Suprapubic skin (tissue), 4 donors: Measurements from ENCODE around the gene PAK5. TPM values are rescaled to one million over a fixed set of nuclear protein-coding genes. Genes with fewer than 3 reads are reported as not detected.

ENCODE experiments used
- DNase-seq, 2 donors: peaks; one replicate each; pipeline ENCODE4 v3.0.0-alpha.2; 2019; ENCODE audit warnings: low spot score in 2 of 2
- H3K27ac ChIP-seq: fragments of 200-600 bp; sonication (generic); one replicate; pipeline ENCODE4 v1.5.1; 2019
- H3K27me3 ChIP-seq: fragments of 200-600 bp; sonication (generic); one replicate; pipeline ENCODE4 v1.5.1; 2019
- H3K36me3 ChIP-seq: fragments of 200-600 bp; sonication (generic); one replicate; pipeline ENCODE4 v1.5.1; 2019
- H3K4me1 ChIP-seq: fragments of 200-600 bp; sonication (generic); one replicate; pipeline ENCODE4 v1.5.1; 2019
- H3K4me3 ChIP-seq: fragments of 200-600 bp; sonication (generic); one replicate; pipeline ENCODE4 v1.5.1; 2019; ENCODE audit warnings: mild to moderate bottlenecking
- H3K9me3 ChIP-seq: fragments of 200-600 bp; sonication (generic); one replicate; pipeline ENCODE4 v1.5.1; 2019
- CTCF ChIP-seq, 2 donors: fragments of 200-600 bp in 1 of 2; fragments of 450-650 bp in 1 of 2; sonication (generic) in 1 of 2; IDR thresholded peaks; one replicate each; pipeline ENCODE4 v1.5.1; 2016 to 2019; ENCODE audit warnings: antibody characterized with exemption in 2 of 2, mild to moderate bottlenecking in 1 of 2, moderate library complexity in 1 of 2
- EP300 ChIP-seq: sonication (generic); formaldehyde crosslinking; IDR thresholded peaks from one replicate; pipeline ENCODE4 v1.6.1; 2017; ENCODE audit warnings: antibody characterized with exemption
- POLR2A ChIP-seq, 2 donors: fragments of 450-650 bp; IDR thresholded peaks; one replicate each; pipeline ENCODE4 v1.6.1; 2017; ENCODE audit warnings: antibody characterized with exemption in 2 of 2, mild to moderate bottlenecking in 2 of 2, moderate library complexity in 2 of 2
- POLR2AphosphoS5 ChIP-seq, 3 donors: sonication (generic); formaldehyde crosslinking; IDR thresholded peaks; one replicate each; pipeline ENCODE4 v1.6.1; 2017; ENCODE audit warnings: antibody characterized with exemption in 3 of 3
- WGBS: methylation state at CpG from one replicate; pipeline ENCODE4 v1.1.5; 2018; 5-methylcytosine and 5-hydroxymethylcytosine counted together
- total RNA-seq, 4 donors: library from RNA; depleted of rRNA; stranded (reverse); fragments of >200 nt; gene quantifications; one replicate each; pipeline ENCODE4 v1.1.0, GENCODE V29; 2016

PAK5 gene
- total RNA-seq, 4 donors from 2014 or later: 0.10 to 0.56 (median 0.21) TPM; not detected in 1

GRCh38 chr20:9837634-9838033 lies 1.2 kb downstream of the PAK5 start:
- no peak overlapping the region for H3K4me3 ChIP-seq
- H3K36me3 ChIP-seq: no peaks in the 10 kb centered on the region
- H3K27me3 ChIP-seq: peaks cover 17% of the 10 kb centered on the region
- no peak for DNase-seq
- peaks cover 18% of the 10 kb centered on the region for H3K4me1 ChIP-seq
- TF ChIP-seq CTCF (IDR thresholded peaks at IDR 0.05): no peak
- TF ChIP-seq POLR2AphosphoS5 (IDR thresholded peaks at IDR 0.05): no peak
- no peak for TF ChIP-seq POLR2A (IDR thresholded peaks at IDR 0.05)
- no peak for TF ChIP-seq EP300
- WGBS: 30% methylated on average over 7 of the region's 7 CpGs
- H3K9me3 ChIP-seq: no peaks in the 10 kb centered on the region
- no peak overlapping the region for H3K27ac ChIP-seq

- TF ChIP-seq POLR2A (IDR thresholded peaks at IDR 0.05) (no peak), POLR2AphosphoS5 (IDR thresholded peaks at IDR 0.05) (no peak), EP300 (no peak), CTCF (IDR thresholded peaks at IDR 0.05) (no peak)
- Histone ChIP-seq H3K27me3 (peaks cover 17% of the 10 kb centered on the region), H3K9me3 (no peaks in the 10 kb centered on the region), H3K4me1 (peaks cover 18% of the 10 kb centered on the region), H3K36me3 (no peaks in the 10 kb centered on the region), H3K27ac (no peak overlapping the region), H3K4me3 (no peak overlapping the region)
- no peak for DNase-seq
- WGBS: 52% methylated on average over 1 of the region's 1 CpG
Measured at GRCh38 chr20:9835302-9835701, 3.6 kb downstream of the PAK5 start.

GRCh38 chr20:9831032-9831431 lies 7.8 kb downstream of the PAK5 start:
- Histone ChIP-seq H3K27me3 (no peaks in the 10 kb centered on the region), H3K9me3 (no peaks in the 10 kb centered on the region), H3K4me1 (no peaks in the 10 kb centered on the region), H3K27ac (no peak overlapping the region), H3K36me3 (no peaks in the 10 kb centered on the region), H3K4me3 (no peak overlapping the region)
- no peak for DNase-seq
- no peak for TF ChIP-seq POLR2AphosphoS5 (IDR thresholded peaks at IDR 0.05)
- TF ChIP-seq CTCF (IDR thresholded peaks at IDR 0.05): no peak
- TF ChIP-seq EP300: no peak
- no peak for TF ChIP-seq POLR2A (IDR thresholded peaks at IDR 0.05)
- WGBS: 86% methylated on average over 5 of the region's 5 CpGs

- Histone ChIP-seq H3K4me1 (no peaks in the 10 kb centered on the region), H3K36me3 (no peaks in the 10 kb centered on the region)
Measured at GRCh38 chr20:9829835-9830234, 9.0 kb downstream of the PAK5 start.

GRCh38 chr20:9817654-9818053 lies 21.2 kb downstream of the PAK5 start:
- no peak overlapping the region for H3K27ac ChIP-seq
- TF ChIP-seq POLR2AphosphoS5 (IDR thresholded peaks at IDR 0.05) (no peak), CTCF (IDR thresholded peaks at IDR 0.05) (no peak), POLR2A (IDR thresholded peaks at IDR 0.05) (no peak), EP300 (no peak)
- H3K36me3 ChIP-seq: no peaks in the 10 kb centered on the region
- no peak for DNase-seq
- no peaks in the 10 kb centered on the region for H3K4me1 ChIP-seq
- no peaks in the 10 kb centered on the region for H3K9me3 ChIP-seq
- no peaks in the 10 kb centered on the region for H3K27me3 ChIP-seq
- no peak overlapping the region for H3K4me3 ChIP-seq

More at GRCh38 chr20:9829835-9830234, 9.0 kb downstream of the PAK5 start:
- Histone ChIP-seq H3K27me3 (no peaks in the 10 kb centered on the region), H3K27ac (no peak overlapping the region), H3K9me3 (no peaks in the 10 kb centered on the region), H3K4me3 (no peak overlapping the region)
- DNase-seq: no peak
- TF ChIP-seq POLR2A (IDR thresholded peaks at IDR 0.05) (no peak), CTCF (IDR thresholded peaks at IDR 0.05) (no peak), EP300 (no peak), POLR2AphosphoS5 (IDR thresholded peaks at IDR 0.05) (no peak)
